GM12892 (cell line): ENCODE data around the gene SRGAP2C.
"Not testable (repeated sequence)": the region's sequence is repeated elsewhere in the genome, so short reads cannot be mapped to it uniquely, and the experiment has no call there.

ENCODE experiments used
- POLR2A ChIP-seq: IDR thresholded peaks from 2 replicates; pipeline ENCODE4 v1.6.1; 2011; ENCODE audit warnings: low read depth, low read length, control low read depth
- POLR2AphosphoS5 ChIP-seq: IDR thresholded peaks from 2 replicates; pipeline ENCODE4 v1.6.1; 2011; ENCODE audit warnings: low read depth, low read length, control low read depth
- TAF1 ChIP-seq: IDR thresholded peaks from 2 replicates; pipeline ENCODE4 v1.6.1; 2011; ENCODE audit warnings: low read depth, mild to moderate bottlenecking, control low read depth, low read length, borderline replicate concordance

DNA sequence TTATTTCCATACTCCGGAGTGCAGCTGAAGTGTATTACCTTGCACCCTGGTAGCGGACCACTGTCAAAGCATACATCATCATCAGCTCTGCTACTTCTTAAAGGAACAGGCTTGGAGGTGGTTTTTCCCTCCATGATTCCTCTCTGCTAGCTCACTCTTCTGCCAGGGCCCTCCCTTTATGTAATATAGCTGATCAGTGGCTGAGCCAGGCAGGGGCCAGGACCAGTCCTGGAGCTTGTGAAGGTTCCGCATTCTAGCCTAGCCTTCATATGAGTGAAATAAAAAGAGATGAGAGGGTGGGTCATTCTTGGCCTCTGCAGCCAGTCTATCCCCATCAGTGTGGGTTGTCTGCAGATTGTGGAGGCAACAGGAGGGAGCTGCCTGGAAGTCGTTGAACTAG, 200.0 kb downstream of the SRGAP2C start:
- TF ChIP-seq POLR2A, POLR2AphosphoS5, TAF1: not testable (repeated sequence)
